Liver (tissue), 9 donors: ENCODE measurements around the gene RASA3. TPM values are rescaled to one million over a fixed set of nuclear protein-coding genes. Genes with fewer than 3 reads are reported as not detected.

Source experiments
- DNase-seq: peaks from one replicate; pipeline ENCODE4 v3.0.0-alpha.2; 2017; ENCODE audit warnings: low spot score
- H3K27ac ChIP-seq, 2 donors: one replicate each; pipeline ENCODE4 v1.7.0; 2013; ENCODE audit warnings: inconsistent platforms in 2 of 2, low read length in 2 of 2, control low read depth in 1 of 2, low read depth in 1 of 2, mild to moderate bottlenecking in 1 of 2
- H3K27me3 ChIP-seq, 4 donors: one replicate each; pipeline versions ENCODE4 v1.6.1 to v1.7.0; 2013; ENCODE audit warnings: low read length in 3 of 4, inconsistent platforms in 1 of 4, mild to moderate bottlenecking in 1 of 4, moderate library complexity in 1 of 4; ENCODE audit not compliant: control insufficient read depth in 4 of 4, insufficient read depth in 4 of 4
- H3K36me3 ChIP-seq, 4 donors: one replicate each; pipeline versions ENCODE4 v1.6.1 to v1.7.0; 2013; ENCODE audit warnings: low read length in 3 of 4, mild to moderate bottlenecking in 3 of 4, low read depth in 1 of 4, moderate library complexity in 1 of 4; ENCODE audit not compliant: control insufficient read depth in 4 of 4, insufficient read depth in 3 of 4
- H3K4me1 ChIP-seq, 4 donors: one replicate each; pipeline versions ENCODE4 v1.6.1 to v1.7.0; 2013; ENCODE audit warnings: low read length in 3 of 4, mild to moderate bottlenecking in 3 of 4, moderate library complexity in 1 of 4; ENCODE audit not compliant: control insufficient read depth in 4 of 4, insufficient read depth in 4 of 4
- H3K4me3 ChIP-seq, 3 donors: one replicate each; pipeline versions ENCODE4 v1.6.1 to v1.7.0; 2013; ENCODE audit warnings: low read length in 3 of 3, control low read depth in 1 of 3, low read depth in 1 of 3, mild to moderate bottlenecking in 1 of 3
- H3K9ac ChIP-seq, 2 donors: one replicate each; pipeline ENCODE4 v1.7.0; 2013; ENCODE audit warnings: low read length in 2 of 2, mild to moderate bottlenecking in 2 of 2, moderate library complexity in 2 of 2, control low read depth in 1 of 2, low read depth in 1 of 2
- H3K9me3 ChIP-seq, 4 donors: one replicate each; pipeline versions ENCODE4 v1.6.1 to v1.7.0; 2013; ENCODE audit warnings: low read length in 3 of 4; ENCODE audit not compliant: control insufficient read depth in 4 of 4
- EGR1 ChIP-seq, 2 donors: IDR thresholded peaks; 2 replicates each; pipeline ENCODE4 v1.6.1; 2016 to 2018; ENCODE audit warnings: antibody characterized with exemption in 2 of 2, low read depth in 2 of 2
- FOXA1 ChIP-seq: IDR thresholded peaks from 2 replicates; pipeline ENCODE4 v1.6.1; 2016; ENCODE audit warnings: antibody characterized with exemption
- FOXA2 ChIP-seq: IDR thresholded peaks from 2 replicates; pipeline ENCODE4 v1.6.1; 2016; ENCODE audit warnings: antibody characterized with exemption
- GABPA ChIP-seq, 2 donors: IDR thresholded peaks in 1 of 2; conservative IDR thresholded peaks in 1 of 2; 2 replicates each; pipeline ENCODE4 v1.6.1; 2016; ENCODE audit warnings: antibody characterized with exemption in 2 of 2, mild to moderate bottlenecking in 1 of 2, moderate library complexity in 1 of 2
- HNF4A ChIP-seq, 2 donors: conservative IDR thresholded peaks; 2 replicates each; pipeline ENCODE4 v1.6.1; 2016; ENCODE audit warnings: antibody characterized with exemption in 2 of 2, mild to moderate bottlenecking in 2 of 2
- HNF4G ChIP-seq: IDR thresholded peaks from 2 replicates; pipeline ENCODE4 v1.6.1; 2016; ENCODE audit warnings: antibody characterized with exemption
- JUND ChIP-seq, 2 donors: IDR thresholded peaks; 2 replicates each; pipeline ENCODE4 v1.6.1; 2016; ENCODE audit warnings: antibody characterized with exemption in 2 of 2
- NR2F2 ChIP-seq: IDR thresholded peaks from 2 replicates; pipeline ENCODE4 v1.6.1; 2016; ENCODE audit warnings: antibody characterized with exemption
- RAD21 ChIP-seq, 2 donors: IDR thresholded peaks; 2 replicates each; pipeline ENCODE4 v1.6.1; 2016; ENCODE audit warnings: antibody characterized with exemption in 2 of 2, mild to moderate bottlenecking in 2 of 2
- RXRA ChIP-seq, 2 donors: IDR thresholded peaks; 2 replicates each; pipeline ENCODE4 v1.6.1; 2017 to 2018; ENCODE audit warnings: antibody characterized with exemption in 2 of 2, mild to moderate bottlenecking in 1 of 2
- SP1 ChIP-seq: IDR thresholded peaks from 2 replicates; pipeline ENCODE4 v1.6.1; 2018; ENCODE audit warnings: antibody characterized with exemption, mild to moderate bottlenecking
- TAF1 ChIP-seq: conservative IDR thresholded peaks from 2 replicates; pipeline ENCODE4 v1.6.1; 2016; ENCODE audit warnings: antibody characterized with exemption, mild to moderate bottlenecking
- YY1 ChIP-seq: IDR thresholded peaks from 2 replicates; pipeline ENCODE4 v1.6.1; 2016; ENCODE audit warnings: antibody characterized with exemption, mild to moderate bottlenecking
- WGBS: extraction: QIAGEN DNeasy Blood & Tissue Kit; methylation state at CpG from one replicate; pipeline ENCODE4 v1.1.7; 2013; 5-methylcytosine and 5-hydroxymethylcytosine counted together
- polyA plus RNA-seq, 2 donors: library from polyadenylated mRNA; stranded (reverse) in 1 of 2; unstranded in 1 of 2; fragments of 200-250 nt in 1 of 2; fragments of >200 nt in 1 of 2; fragmentation: Nextera tagmentation in 1 of 2; extraction: Ambion mirVana in 1 of 2; gene quantifications; one replicate each; pipeline versions ENCODE4 v1.2.1 to v1.2.3, GENCODE V29; 2013 to 2015
- total RNA-seq, 2 donors: library from RNA; depleted of rRNA; stranded (reverse); fragments of >200 nt; gene quantifications; one replicate each; pipeline ENCODE4 v1.2.3, GENCODE V29; 2014
- TF ChIP-seq, protein P1 (sequence below): IDR thresholded peaks from 2 replicates; pipeline ENCODE4 v1.6.1; 2016; ENCODE audit warnings: antibody characterized with exemption, mild to moderate bottlenecking
- TF ChIP-seq, protein P2 (sequence below): fragments of 150-350 bp; IDR thresholded peaks from 2 replicates; pipeline ENCODE4 v1.5.1; 2017; ENCODE audit warnings: improper control_type of control experiment, low read depth, low read length; ENCODE audit not compliant: missing input control
- TF ChIP-seq, protein P3 (sequence below): IDR thresholded peaks from 2 replicates; pipeline ENCODE4 v1.6.1; 2016; ENCODE audit warnings: antibody characterized with exemption
- TF ChIP-seq, protein P4 (sequence below): IDR thresholded peaks from 2 replicates; pipeline ENCODE4 v1.6.1; 2016; ENCODE audit warnings: antibody characterized with exemption
- donor health status: healthy.
- donor health status: healthy.
- donor health status: healthy.
- donor health status: healthy.
- donor health status: healthy.

RASA3 gene
- total and polyA plus RNA-seq, 4 donors = 0.64 to 5.9 (median 3.8) TPM

DNA sequence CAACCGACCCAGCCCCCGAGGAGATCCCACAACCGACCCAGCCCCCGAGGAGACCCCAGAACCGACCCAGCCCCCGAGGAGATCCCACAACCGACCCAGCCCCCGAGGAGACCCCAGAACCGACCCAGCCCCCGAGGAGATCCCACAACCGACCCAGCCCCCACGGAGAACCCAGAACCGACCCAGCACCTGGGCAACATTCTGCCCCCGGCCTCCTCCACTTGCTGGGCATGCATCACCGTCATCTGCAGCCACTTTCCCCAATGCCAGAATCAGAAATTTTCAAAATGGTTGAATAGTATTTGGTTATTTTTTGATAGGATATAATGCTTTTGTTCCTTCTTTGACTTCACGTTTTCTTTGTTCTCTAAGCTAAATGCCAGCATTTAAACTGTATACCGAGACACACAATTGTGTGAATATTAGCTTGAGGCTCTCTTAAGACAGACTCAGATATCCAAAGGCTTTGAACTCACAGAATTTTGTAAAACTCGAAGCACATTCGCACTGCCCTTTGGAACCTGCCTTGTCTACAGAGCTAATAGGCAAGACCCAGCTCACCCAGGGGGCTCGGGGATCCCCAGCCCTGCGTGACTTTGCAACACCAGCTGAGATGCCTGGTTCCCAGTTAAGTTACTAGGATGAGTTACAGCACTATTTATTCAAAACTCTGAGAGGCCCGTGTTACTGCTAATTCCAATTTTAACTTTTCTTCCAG is 15.5 kb upstream of the RASA3 start:
- H3K4me1 ChIP-seq = peaks cover 0 to 4% (median 0%) of the 10 kb centered on the region in 4 donors
- H3K27ac ChIP-seq = no peak overlapping the region
- H3K4me3 ChIP-seq = no peak overlapping the region
- TF ChIP-seq, protein P1, sequence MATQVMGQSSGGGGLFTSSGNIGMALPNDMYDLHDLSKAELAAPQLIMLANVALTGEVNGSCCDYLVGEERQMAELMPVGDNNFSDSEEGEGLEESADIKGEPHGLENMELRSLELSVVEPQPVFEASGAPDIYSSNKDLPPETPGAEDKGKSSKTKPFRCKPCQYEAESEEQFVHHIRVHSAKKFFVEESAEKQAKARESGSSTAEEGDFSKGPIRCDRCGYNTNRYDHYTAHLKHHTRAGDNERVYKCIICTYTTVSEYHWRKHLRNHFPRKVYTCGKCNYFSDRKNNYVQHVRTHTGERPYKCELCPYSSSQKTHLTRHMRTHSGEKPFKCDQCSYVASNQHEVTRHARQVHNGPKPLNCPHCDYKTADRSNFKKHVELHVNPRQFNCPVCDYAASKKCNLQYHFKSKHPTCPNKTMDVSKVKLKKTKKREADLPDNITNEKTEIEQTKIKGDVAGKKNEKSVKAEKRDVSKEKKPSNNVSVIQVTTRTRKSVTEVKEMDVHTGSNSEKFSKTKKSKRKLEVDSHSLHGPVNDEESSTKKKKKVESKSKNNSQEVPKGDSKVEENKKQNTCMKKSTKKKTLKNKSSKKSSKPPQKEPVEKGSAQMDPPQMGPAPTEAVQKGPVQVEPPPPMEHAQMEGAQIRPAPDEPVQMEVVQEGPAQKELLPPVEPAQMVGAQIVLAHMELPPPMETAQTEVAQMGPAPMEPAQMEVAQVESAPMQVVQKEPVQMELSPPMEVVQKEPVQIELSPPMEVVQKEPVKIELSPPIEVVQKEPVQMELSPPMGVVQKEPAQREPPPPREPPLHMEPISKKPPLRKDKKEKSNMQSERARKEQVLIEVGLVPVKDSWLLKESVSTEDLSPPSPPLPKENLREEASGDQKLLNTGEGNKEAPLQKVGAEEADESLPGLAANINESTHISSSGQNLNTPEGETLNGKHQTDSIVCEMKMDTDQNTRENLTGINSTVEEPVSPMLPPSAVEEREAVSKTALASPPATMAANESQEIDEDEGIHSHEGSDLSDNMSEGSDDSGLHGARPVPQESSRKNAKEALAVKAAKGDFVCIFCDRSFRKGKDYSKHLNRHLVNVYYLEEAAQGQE = no peak
- TF ChIP-seq YY1 = no peak
- TF ChIP-seq, protein P2, sequence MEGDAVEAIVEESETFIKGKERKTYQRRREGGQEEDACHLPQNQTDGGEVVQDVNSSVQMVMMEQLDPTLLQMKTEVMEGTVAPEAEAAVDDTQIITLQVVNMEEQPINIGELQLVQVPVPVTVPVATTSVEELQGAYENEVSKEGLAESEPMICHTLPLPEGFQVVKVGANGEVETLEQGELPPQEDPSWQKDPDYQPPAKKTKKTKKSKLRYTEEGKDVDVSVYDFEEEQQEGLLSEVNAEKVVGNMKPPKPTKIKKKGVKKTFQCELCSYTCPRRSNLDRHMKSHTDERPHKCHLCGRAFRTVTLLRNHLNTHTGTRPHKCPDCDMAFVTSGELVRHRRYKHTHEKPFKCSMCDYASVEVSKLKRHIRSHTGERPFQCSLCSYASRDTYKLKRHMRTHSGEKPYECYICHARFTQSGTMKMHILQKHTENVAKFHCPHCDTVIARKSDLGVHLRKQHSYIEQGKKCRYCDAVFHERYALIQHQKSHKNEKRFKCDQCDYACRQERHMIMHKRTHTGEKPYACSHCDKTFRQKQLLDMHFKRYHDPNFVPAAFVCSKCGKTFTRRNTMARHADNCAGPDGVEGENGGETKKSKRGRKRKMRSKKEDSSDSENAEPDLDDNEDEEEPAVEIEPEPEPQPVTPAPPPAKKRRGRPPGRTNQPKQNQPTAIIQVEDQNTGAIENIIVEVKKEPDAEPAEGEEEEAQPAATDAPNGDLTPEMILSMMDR = no peak
- no peak for TF ChIP-seq HNF4A (conservative IDR thresholded peaks at IDR 0.05)
- no peak for TF ChIP-seq RAD21 (IDR thresholded peaks at IDR 0.05)
- TF ChIP-seq FOXA2 = no peak
- TF ChIP-seq, protein P3, sequence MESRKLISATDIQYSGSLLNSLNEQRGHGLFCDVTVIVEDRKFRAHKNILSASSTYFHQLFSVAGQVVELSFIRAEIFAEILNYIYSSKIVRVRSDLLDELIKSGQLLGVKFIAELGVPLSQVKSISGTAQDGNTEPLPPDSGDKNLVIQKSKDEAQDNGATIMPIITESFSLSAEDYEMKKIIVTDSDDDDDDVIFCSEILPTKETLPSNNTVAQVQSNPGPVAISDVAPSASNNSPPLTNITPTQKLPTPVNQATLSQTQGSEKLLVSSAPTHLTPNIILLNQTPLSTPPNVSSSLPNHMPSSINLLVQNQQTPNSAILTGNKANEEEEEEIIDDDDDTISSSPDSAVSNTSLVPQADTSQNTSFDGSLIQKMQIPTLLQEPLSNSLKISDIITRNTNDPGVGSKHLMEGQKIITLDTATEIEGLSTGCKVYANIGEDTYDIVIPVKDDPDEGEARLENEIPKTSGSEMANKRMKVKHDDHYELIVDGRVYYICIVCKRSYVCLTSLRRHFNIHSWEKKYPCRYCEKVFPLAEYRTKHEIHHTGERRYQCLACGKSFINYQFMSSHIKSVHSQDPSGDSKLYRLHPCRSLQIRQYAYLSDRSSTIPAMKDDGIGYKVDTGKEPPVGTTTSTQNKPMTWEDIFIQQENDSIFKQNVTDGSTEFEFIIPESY = no peak
- TF ChIP-seq SP1 = no peak
- no peak for TF ChIP-seq RXRA (IDR thresholded peaks at IDR 0.05)
- no peak for TF ChIP-seq JUND (IDR thresholded peaks at IDR 0.05)
- no peak for TF ChIP-seq TAF1
- TF ChIP-seq NR2F2 = no peak
- TF ChIP-seq EGR1 (IDR thresholded peaks at IDR 0.05; ENCODE audit: low read depth in 2 of 2) = no peak
- TF ChIP-seq, protein P4, sequence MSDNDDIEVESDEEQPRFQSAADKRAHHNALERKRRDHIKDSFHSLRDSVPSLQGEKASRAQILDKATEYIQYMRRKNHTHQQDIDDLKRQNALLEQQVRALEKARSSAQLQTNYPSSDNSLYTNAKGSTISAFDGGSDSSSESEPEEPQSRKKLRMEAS = no peak
- no peak for TF ChIP-seq FOXA1
- no peak for TF ChIP-seq HNF4G
- no peak for TF ChIP-seq GABPA (IDR thresholded peaks at IDR 0.05 in 1 of 2, conservative IDR thresholded peaks at IDR 0.05 in 1 of 2)
- no peaks in the 10 kb centered on the region for H3K9me3 ChIP-seq
- no peaks in the 10 kb centered on the region for H3K36me3 ChIP-seq
- no peak overlapping the region for H3K9ac ChIP-seq
- DNase-seq = no peak
- WGBS = 70% methylated on average over 22 of the region's 22 CpGs
- no peaks in the 10 kb centered on the region for H3K27me3 ChIP-seq
